Right lobe of liver (tissue), 4 donors: ENCODE results near the gene CAPS.

Experiments used
- CTCF ChIP-seq, 4 donors: fragments of 200-600 bp in 3 of 4; fragments of 450-650 bp in 1 of 4; IDR thresholded peaks; one replicate each; pipeline versions ENCODE4 v1.5.1 to v1.8.0; 2016 to 2022; ENCODE audit warnings: antibody characterized with exemption in 4 of 4, mild to moderate bottlenecking in 2 of 4
- POLR2A ChIP-seq: fragments of 450-650 bp; IDR thresholded peaks from one replicate; pipeline ENCODE4 v1.6.1; 2017; ENCODE audit warnings: antibody characterized with exemption, mild to moderate bottlenecking
- donor health status: DM: no; HTN: no; CAD: no.
- donor health status: DM: no; HTN: no; CAD: no.
- donor health status: DM: no; HTN: yes; CAD: no.

DNA sequence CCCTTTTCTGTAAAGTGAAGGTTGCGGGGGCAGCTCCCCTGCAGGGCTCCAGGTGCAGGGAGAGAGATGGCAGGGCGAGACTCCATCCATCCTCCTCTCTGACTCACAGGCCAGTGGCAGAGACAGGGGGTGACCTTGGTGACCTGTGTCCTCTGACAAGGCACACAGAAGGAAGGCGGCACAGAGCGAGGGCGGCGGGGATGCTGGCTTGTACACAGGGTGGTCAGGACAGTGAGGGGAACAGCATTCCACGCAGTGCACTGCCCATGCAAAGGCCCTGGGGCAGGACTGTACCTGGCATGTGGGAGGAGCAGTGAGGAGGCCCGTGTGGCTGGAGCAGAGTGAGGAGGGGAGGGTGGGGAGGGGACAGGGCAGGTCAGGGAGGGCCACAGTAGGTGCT is 18.2 kb upstream of the CAPS start:
- no peak for TF ChIP-seq CTCF (IDR thresholded peaks at IDR 0.05)
- TF ChIP-seq POLR2A: no peak
